ENCODE measurements around the gene NUDT22. TPM values are rescaled to one million over a fixed set of nuclear protein-coding genes. Genes with fewer than 3 reads are reported as not detected.

Gene NUDT22
- total and polyA plus RNA-seq, 2 of the 4 experiments (the other 2 are of a cell fraction): 21.3 to 44.6 TPM

DNA sequence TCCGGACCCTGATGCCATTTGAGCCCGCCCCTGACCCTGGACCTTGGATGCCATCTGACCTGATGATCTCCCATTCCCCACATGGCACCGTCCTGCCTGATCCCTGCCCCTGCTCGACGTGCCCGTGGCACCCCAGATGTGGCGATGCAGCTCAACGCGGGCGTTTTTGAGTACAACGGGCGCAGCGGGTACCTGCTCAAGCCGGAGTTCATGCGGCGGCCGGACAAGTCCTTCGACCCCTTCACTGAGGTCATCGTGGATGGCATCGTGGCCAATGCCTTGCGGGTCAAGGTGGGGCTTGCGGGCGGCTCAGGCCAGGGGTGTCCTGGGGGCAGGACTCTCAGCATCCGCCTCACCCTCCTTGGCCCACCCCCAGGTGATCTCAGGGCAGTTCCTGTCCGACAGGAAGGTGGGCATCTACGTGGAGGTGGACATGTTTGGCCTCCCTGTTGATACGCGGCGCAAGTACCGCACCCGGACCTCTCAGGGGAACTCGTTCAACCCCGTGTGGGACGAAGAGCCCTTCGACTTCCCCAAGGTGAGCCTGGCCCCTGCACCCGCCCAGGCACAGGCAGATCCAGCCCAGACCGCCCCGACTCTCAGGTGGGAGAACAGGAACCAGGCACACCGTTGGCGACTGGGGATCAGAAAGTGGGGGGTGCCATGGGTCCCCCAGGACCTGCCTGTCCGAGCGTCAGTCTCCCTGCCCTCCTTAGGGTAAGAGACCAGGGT, 36.4 kb downstream of the NUDT22 start (continued):
- no peak for TF ChIP-seq MAZ (IDR thresholded peaks at IDR 0.05; ENCODE audit: borderline replicate concordance, low read depth, low read length)

GRCh38 chr11:64263021-64263946, 37.2 kb downstream of the NUDT22 start:
- POLR2A ChIA-PET (ENCODE audit: unreplicated experiment): interaction anchor here (0.5 kb wide), 1 partner anchor 11 kb away, joined by 3 read pairs; no protein-coding TSS in a partner anchor
- ATAC-seq (ENCODE audit: low read depth): peak; percentile 54

More at GRCh38 chr11:64263021-64263946, 37.2 kb downstream of the NUDT22 start:
- no peak overlapping the region for H2BK15ac ChIP-seq (ENCODE audit: low read depth, low read length)
- no peak overlapping the region for H3K4me2 ChIP-seq (ENCODE audit: low read depth, low read length)
- CTCF ChIA-PET: no interaction called here
- H4K8ac ChIP-seq (ENCODE audit: low read depth in 2 of 2, low read length in 2 of 2): peak overlapping the region in 1 of 2 experiments; percentile 69; a peak in 1 of 4 replicates
- peak overlapping the region; percentile 40 for H2AFZ ChIP-seq (replicated peaks; ENCODE audit: low read length, poor library complexity)
- H4K5ac ChIP-seq (ENCODE audit: low read depth, low read length): peak overlapping the region; percentile 59; the same call in 1 of the 2 replicates
- H2BK20ac ChIP-seq (ENCODE audit: low read depth, low read length): no peak overlapping the region
- BruUV-seq (replicated peaks): no TSS peak
- H4K20me1 ChIP-seq (ENCODE audit: insufficient read depth, low read length): no peaks in the 10 kb centered on the region
- no peak overlapping the region for H4K91ac ChIP-seq (ENCODE audit: insufficient read depth, low read depth, low read length)
- intact Hi-C loops (cut with micrococcal nuclease): no loop called here
- H3K23ac ChIP-seq (ENCODE audit: low read depth, low read length): no peak overlapping the region
- H3K18ac ChIP-seq (ENCODE audit: low read depth, low read length): no peak overlapping the region
- H3K27me3 ChIP-seq (ENCODE audit: control insufficient read depth, insufficient read depth, low read length): no peaks in the 10 kb centered on the region
- H3K36me3 ChIP-seq (ENCODE audit: control insufficient read depth, insufficient read depth, low read length): peaks cover 55% of the 10 kb centered on the region
- no peak overlapping the region; the same call in 1 of the 2 replicates for H3K4ac ChIP-seq (ENCODE audit: low read depth, low read length)
- H2AK9ac ChIP-seq (replicated peaks; ENCODE audit: low read depth, low read length, poor library complexity): peak overlapping the region; percentile 75
- H3K14ac ChIP-seq (replicated peaks; ENCODE audit: low read depth, low read length): no peak overlapping the region
- 0 out of 2 replicates have a peak, but pooled peaks cover 5% of the 10 kb centered on the region for H3K9me1 ChIP-seq (ENCODE audit: insufficient read depth, low read length)
- DNase-seq: peak; percentile 56
- H3K56ac ChIP-seq (ENCODE audit: extremely low read depth, insufficient read depth, low read length): no peak overlapping the region
- H3K9ac ChIP-seq (ENCODE audit: low read depth, low read length): no peak overlapping the region
- peak overlapping the region; percentile 34 for H2BK5ac ChIP-seq (ENCODE audit: low read depth, low read length, poor library complexity, severe bottlenecking)
- in situ Hi-C loops (cut with MboI; ENCODE audit: low sequenced_read_pairs): no loop called here
- H2AK5ac ChIP-seq (ENCODE audit: low read depth, low read length): peak overlapping the region; percentile 6; the same call in 1 of the 2 replicates
- no peaks in the 10 kb centered on the region for H3K9me3 ChIP-seq (ENCODE audit: control insufficient read depth, insufficient read depth, low read length)
- H3K79me1 ChIP-seq (ENCODE audit: low read depth in 1 of 2, low read length in 2 of 2): peaks cover 7 to 34% of the 10 kb centered on the region in 2 experiments; a peak in 2 of 4 replicates
- WGBS, 2 experiments (ENCODE audit: extremely low coverage in 2 of 2, insufficient read length in 1 of 2): 80% methylated on average over 5 of the region's 29 CpGs; no CpG with 5 or more reads in 1 of the 2 experiments
- H3K4me3 ChIP-seq (ENCODE audit: insufficient read depth, low read depth, low read length): no peak overlapping the region
- dilution Hi-C loops (cut with HindIII; ENCODE audit: low sequenced_read_pairs, unreplicated experiment): no loop called here
- H3K4me1 ChIP-seq (ENCODE audit: control insufficient read depth, insufficient read depth, low read length): peaks cover 10% of the 10 kb centered on the region
- TF ChIP-seq, protein P1, sequence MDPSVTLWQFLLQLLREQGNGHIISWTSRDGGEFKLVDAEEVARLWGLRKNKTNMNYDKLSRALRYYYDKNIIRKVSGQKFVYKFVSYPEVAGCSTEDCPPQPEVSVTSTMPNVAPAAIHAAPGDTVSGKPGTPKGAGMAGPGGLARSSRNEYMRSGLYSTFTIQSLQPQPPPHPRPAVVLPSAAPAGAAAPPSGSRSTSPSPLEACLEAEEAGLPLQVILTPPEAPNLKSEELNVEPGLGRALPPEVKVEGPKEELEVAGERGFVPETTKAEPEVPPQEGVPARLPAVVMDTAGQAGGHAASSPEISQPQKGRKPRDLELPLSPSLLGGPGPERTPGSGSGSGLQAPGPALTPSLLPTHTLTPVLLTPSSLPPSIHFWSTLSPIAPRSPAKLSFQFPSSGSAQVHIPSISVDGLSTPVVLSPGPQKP (IDR thresholded peaks at IDR 0.05; ENCODE audit: borderline replicate concordance, low read depth, low read length): no peak
- TF ChIP-seq MAZ (IDR thresholded peaks at IDR 0.05; ENCODE audit: borderline replicate concordance, low read depth, low read length): no peak
- TF ChIP-seq RFX5 (IDR thresholded peaks at IDR 0.05; ENCODE audit: low read depth, low read length): no peak
- no peak for TF ChIP-seq SMC3 (IDR thresholded peaks at IDR 0.05; ENCODE audit: low read depth, low read length)
- TF ChIP-seq CEBPB (IDR thresholded peaks at IDR 0.05; ENCODE audit: low read depth, low read length): no peak
- TF ChIP-seq MAFK (IDR thresholded peaks at IDR 0.05; ENCODE audit: low read depth, low read length): no peak
- TF ChIP-seq POLR2A (IDR thresholded peaks at IDR 0.05; ENCODE audit: low read depth, low read length): no peak
- TF ChIP-seq CHD1 (IDR thresholded peaks at IDR 0.05; ENCODE audit: low read depth, low read length): no peak
- TF ChIP-seq BHLHE40 (IDR thresholded peaks at IDR 0.05; ENCODE audit: low read depth, low read length): no peak
- no peak for TF ChIP-seq RCOR1 (IDR thresholded peaks at IDR 0.05; ENCODE audit: insufficient replicate concordance, low read length)
- no peak overlapping the region for H3K27ac ChIP-seq (ENCODE audit: insufficient read depth, low read length)
- no peak overlapping the region for H2BK120ac ChIP-seq (ENCODE audit: low read depth, low read length)

Measured in IMR-90 (cell line).